ENCODE measurements around the gene PRKRA. TPM values are rescaled to one million over a fixed set of nuclear protein-coding genes. Genes with fewer than 3 reads are reported as not detected.

PRKRA gene
- total and polyA plus RNA-seq, 2 donors (not counting 3 experiments of a cell fraction or from before 2014, with no cell fraction given) = 31.0 to 46.6 TPM

DNA sequence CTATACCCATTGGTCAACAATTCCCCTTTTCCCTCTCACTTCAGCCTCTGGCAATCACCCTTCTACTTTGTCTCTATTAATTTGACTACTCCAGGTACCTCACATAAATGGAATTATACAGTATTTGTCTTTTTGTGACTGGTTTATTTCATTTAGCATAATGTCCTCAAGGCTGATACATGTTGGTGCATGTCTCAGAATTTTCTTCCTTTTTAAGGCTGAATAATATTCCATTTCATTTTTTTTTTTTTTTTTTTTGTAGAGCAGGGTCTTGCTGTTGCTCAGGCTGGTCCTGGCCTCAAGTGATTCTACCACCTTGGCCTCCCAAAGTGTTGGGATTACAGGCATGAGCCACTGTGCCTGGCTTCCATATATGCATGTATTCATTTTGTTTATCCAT lies 25.5 kb upstream of the PRKRA start:
- intact Hi-C loops (cut with micrococcal nuclease) = no loop called here
- H3K27ac ChIP-seq (ENCODE audit: insufficient read depth, low read depth, low read length) = no peak overlapping the region
- FAIRE-seq (no peak), DNase-seq (ENCODE audit: low read depth, low spot score) (no peak)
- no peaks in the 10 kb centered on the region for H3K9me1 ChIP-seq (replicated peaks; ENCODE audit: control insufficient read depth, extremely low read depth, insufficient read depth, low read length)
- POLR2A ChIA-PET = no interaction called here
- peaks cover 20% of the 10 kb centered on the region for H3K4me1 ChIP-seq (ENCODE audit: control insufficient read depth, extremely low read depth, insufficient read depth, low read length)
- no peak overlapping the region for H3K9ac ChIP-seq (replicated peaks; ENCODE audit: extremely low read depth, insufficient read depth, low read length)
- H3K9me3 ChIP-seq (replicated peaks; ENCODE audit: control insufficient read depth, insufficient read depth, low read length) = no peaks in the 10 kb centered on the region
- dilution Hi-C loops (cut with MboI; ENCODE audit: extremely low pct_ligation_motif_present, low sequenced_read_pairs) = no loop called here
- no peak overlapping the region for H3K4me3 ChIP-seq (replicated peaks in 1 of 3; ENCODE audit: insufficient read depth in 1 of 3, low read depth in 1 of 3, low read length in 3 of 3)
- no peaks in the 10 kb centered on the region for H4K20me1 ChIP-seq (replicated peaks; ENCODE audit: control insufficient read depth, extremely low read depth, insufficient read depth, low read length)
- no peaks in the 10 kb centered on the region for H3K36me3 ChIP-seq (ENCODE audit: control insufficient read depth in 2 of 2, extremely low read depth in 1 of 2, insufficient read depth in 2 of 2, low read length in 2 of 2)
- no peak overlapping the region for H2AFZ ChIP-seq (ENCODE audit: low read depth, low read length)
- H3K4me2 ChIP-seq (ENCODE audit: insufficient read depth, low read length) = no peak overlapping the region
- TF ChIP-seq MYC (IDR thresholded peaks at IDR 0.05; ENCODE audit: low read depth, low read length) (no peak), GATA2 (IDR thresholded peaks at IDR 0.05; ENCODE audit: insufficient read depth, insufficient read length, low read depth, low read length) (no peak), JUN (IDR thresholded peaks at IDR 0.05; ENCODE audit: borderline replicate concordance, insufficient read depth, insufficient read length, low read depth) (no peak), EZH2 (IDR thresholded peaks at IDR 0.05; ENCODE audit: borderline replicate concordance, low read depth, low read length, severe bottlenecking) (no peak), POLR2A (IDR thresholded peaks at IDR 0.05; ENCODE audit: low read depth, low read length) (no peak), POLR2AphosphoS5 (IDR thresholded peaks at IDR 0.05; ENCODE audit: insufficient read depth, low read depth, low read length) (no peak), FOS (IDR thresholded peaks at IDR 0.05; ENCODE audit: borderline replicate concordance, insufficient read depth, low read length) (no peak)
- TF ChIP-seq, protein P1, sequence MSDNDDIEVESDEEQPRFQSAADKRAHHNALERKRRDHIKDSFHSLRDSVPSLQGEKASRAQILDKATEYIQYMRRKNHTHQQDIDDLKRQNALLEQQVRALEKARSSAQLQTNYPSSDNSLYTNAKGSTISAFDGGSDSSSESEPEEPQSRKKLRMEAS (IDR thresholded peaks at IDR 0.05; ENCODE audit: insufficient read depth, insufficient read length) = no peak
- TF ChIP-seq, protein P2, sequence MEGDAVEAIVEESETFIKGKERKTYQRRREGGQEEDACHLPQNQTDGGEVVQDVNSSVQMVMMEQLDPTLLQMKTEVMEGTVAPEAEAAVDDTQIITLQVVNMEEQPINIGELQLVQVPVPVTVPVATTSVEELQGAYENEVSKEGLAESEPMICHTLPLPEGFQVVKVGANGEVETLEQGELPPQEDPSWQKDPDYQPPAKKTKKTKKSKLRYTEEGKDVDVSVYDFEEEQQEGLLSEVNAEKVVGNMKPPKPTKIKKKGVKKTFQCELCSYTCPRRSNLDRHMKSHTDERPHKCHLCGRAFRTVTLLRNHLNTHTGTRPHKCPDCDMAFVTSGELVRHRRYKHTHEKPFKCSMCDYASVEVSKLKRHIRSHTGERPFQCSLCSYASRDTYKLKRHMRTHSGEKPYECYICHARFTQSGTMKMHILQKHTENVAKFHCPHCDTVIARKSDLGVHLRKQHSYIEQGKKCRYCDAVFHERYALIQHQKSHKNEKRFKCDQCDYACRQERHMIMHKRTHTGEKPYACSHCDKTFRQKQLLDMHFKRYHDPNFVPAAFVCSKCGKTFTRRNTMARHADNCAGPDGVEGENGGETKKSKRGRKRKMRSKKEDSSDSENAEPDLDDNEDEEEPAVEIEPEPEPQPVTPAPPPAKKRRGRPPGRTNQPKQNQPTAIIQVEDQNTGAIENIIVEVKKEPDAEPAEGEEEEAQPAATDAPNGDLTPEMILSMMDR (IDR thresholded peaks at IDR 0.05; ENCODE audit: extremely low read depth in 1 of 2, insufficient read depth in 1 of 2, low read depth in 1 of 2, low read length in 2 of 2) = no peak
- no peaks in the 10 kb centered on the region for H3K27me3 ChIP-seq (ENCODE audit: control insufficient read depth in 2 of 2, insufficient read depth in 2 of 2, low read length in 2 of 2)
- H3K79me2 ChIP-seq (ENCODE audit: control insufficient read depth, insufficient read depth, low read length) = peaks cover 12% of the 10 kb centered on the region
- BruUV-seq (replicated peaks) = no TSS peak
- CTCF ChIA-PET = no interaction called here

Measured in endothelial cell of umbilical vein (primary cell).